Suppressor macrophage treated with lipopolysaccharide for 1 hour (primary cell): Measurements from ENCODE around the gene UNC5C.

Experiments
- DNase-seq, 3 donors: peaks; one replicate each; pipeline ENCODE4 v3.0.0-alpha.2; 2020 to 2022

The UNC5C gene

DNA sequence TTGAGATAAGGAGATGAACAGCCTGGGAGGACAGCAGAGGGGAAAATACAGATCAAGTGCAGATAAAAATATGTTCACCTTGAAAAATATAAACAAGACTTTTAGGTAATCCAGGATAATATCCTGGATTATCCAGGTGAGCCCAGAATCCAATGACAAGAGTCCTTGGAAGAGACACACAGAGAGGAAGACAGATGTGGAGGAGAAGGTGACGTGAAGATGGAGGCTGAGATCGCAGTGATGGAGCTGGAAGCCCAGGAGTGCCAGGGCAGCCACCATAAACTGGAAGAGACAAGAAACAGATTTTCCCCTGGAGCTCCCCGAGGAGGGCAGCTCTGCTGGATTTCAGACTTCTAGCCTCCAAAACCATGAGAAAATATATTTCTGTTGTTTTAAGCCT, 230.7 kb downstream of the UNC5C start:
- DNase-seq, result no peak

DNA sequence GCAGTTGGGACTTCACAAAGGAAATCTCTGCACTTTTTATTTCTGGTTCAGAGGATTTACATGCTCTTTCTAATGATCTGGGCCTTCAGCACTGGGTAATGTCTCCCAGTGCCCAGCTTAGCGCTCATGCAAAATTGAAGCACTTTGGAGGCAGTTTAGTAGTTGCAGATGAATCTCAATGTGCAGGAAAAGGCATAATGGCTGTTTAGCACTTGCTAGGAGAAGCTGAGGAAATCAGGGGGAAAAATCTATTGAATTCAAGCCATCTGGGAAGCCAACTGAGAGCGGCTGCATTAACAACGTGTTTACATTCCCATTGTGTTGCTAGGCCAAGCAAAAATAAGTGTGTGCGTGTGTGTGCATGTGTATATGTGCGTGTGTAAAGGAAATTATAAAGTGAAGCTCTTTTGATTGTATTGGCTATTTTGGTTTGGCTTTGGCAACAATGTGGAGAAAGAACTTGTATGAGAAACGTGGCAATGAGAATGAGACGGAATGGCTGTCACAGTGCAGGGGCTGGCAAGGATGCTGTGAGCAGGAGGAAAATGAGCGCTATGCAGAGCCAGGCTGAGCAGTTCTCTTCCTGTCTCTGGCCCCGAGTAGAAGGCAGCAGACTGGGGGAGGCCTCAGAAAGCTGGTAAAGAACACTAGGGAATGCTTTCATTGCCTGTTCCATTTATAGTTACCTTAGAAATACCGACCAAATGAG, 231.5 kb downstream of the UNC5C start:
- DNase-seq, result no peak

DNA sequence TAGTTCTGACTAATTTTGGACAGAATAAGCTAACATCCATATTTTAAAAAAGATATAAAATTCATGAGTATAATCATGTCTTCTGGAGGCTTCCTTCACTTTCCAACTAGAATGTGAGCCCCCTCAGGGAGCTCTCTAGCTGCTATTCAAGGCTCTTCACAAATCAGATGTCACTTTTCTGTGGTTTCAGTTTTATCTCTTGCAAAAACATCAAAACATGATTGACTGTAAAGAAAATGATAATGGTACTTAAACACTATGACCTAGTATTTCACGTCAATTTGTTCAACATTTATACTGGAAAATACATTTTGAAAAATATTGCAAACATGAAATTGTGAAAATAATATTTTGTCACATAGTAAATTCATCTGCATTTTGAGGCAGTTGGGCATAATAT, 234.2 kb downstream of the UNC5C start:
- no peak for DNase-seq

DNA sequence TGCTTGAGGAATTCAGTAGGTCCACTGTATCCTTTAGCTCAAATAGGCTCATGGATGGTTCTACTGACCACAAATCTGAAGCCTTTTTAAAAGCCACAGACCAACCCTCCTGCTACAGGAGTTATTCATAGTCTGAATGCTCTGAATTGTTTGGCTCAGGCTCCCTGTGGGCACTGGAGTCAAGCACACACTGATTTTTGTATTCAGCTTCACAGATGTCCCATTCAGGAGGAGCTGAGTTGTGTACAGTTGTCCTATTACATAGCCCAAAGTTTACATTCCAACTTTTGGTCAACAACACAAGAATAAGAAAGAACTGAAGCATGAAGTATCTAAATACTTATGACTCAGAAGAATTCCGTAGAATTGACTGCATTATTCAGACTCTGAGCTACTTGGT, 243.9 kb downstream of the UNC5C start:
- no peak for DNase-seq

DNA sequence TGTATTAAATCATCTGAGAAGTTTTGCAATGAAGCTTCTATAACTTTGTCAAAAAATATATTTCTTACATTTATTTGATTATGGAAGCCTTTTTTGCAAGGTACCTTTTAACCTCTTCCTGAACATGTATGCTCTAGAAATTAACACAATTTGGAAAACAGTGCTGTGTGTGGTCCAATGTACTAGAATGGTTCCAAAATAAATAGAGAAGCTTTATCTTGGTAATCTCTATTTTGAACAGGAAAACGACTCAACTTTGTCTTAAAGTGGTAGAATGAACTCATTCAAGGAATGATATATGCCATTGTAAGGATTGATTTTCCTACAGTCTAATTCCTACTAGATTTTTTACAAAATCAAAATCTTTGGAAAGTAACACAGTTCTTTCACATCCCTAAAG, 248.5 kb downstream of the UNC5C start:
- no peak for DNase-seq

DNA sequence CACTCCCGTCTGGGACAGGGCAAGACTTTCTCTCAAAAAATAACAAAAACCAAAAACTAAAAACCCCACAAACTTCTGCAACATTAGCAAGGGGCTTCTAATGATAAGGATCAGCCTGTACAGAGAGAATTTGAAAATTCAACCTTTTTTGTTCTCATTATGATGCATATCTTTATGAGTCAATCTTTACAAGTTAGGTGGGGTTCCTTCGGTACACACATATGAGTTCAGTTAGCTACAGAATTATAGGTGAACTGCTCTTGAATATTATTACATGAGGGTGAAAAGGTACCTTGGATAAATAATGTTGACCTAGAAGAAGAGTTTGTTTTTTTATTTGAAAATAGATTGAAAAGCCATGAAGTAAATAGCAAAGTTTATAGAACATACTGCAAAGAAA, 252.7 kb downstream of the UNC5C start:
- DNase-seq, result no peak

DNA sequence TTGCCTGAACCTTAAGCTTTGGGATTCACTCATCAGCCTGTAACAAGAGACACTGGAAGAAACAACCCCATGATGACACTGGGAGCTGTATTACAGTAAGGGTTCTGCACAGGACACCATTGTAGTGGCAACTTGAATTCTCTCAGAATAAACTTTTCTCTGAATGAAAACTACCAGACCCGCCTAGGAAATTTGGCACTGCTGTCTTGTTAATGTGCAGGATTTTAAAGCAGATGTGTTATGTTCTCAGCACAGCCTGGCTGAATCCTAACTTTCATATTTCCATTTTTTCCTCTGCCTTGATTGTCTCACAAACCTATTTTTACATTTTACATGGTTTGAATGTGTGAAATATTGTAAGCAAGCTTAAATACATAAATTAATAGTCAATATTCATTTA, 253.6 kb downstream of the UNC5C start:
- DNase-seq, result no peak

DNA sequence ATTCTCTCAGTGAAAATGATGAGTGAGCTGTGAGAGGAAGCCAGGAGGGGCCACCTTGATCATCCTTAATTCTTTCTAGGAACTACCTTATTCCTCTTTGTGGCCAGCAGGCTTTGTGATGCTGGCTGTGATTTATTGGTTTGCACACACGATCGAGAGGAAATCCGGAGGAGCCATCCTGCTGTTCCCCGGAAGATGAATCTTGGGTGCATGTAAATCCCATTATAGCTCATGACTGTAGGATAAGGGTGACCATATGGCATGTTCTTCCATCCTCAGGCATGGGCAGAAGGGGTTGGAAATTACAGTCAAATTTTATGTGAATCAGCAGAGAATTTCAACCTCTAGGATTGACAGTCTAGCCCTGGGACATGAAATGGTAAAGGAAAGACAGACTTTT, 254.5 kb downstream of the UNC5C start:
- no peak for DNase-seq

DNA sequence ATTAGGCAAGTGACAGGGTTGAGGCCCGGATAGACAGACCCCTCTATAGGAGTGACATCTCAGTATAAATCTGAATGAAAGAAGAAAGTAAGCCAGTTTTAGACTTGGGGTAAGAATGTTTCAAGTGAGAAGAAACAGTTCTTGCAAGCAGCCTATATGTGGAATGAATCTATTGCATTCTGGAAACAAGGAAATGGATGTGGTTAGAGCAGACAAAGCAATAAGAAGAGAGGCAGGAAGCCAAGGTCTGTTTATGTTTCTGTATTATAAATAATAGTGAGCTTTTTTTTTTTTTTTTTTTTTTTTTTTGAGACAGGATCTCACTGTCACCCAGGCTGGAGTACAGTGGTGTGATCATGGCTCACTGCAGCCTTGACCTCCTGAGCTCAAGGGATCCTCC, 255.8 kb downstream of the UNC5C start:
- DNase-seq, result no peak

DNA sequence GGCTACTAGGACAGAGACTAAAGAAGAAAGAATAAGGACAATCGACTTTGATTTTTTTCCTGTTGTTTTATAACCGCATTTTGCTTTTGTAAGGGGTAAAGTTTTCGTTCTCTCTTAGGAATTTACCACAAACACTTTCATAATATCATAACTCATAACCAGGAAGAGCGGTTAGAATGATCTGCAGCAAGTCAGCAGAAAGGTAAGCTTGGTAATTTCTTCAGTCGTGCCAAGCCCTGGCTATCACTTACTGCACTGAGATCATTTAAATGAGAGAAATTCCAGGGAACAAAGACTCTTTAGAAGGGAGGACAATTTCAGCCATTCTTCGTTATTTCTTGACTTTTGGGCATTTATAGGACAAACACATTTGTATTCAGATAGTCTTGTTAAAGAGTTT, 258.1 kb downstream of the UNC5C start:
- DNase-seq, result peak; percentile 6 to 46 (median 36)

DNA sequence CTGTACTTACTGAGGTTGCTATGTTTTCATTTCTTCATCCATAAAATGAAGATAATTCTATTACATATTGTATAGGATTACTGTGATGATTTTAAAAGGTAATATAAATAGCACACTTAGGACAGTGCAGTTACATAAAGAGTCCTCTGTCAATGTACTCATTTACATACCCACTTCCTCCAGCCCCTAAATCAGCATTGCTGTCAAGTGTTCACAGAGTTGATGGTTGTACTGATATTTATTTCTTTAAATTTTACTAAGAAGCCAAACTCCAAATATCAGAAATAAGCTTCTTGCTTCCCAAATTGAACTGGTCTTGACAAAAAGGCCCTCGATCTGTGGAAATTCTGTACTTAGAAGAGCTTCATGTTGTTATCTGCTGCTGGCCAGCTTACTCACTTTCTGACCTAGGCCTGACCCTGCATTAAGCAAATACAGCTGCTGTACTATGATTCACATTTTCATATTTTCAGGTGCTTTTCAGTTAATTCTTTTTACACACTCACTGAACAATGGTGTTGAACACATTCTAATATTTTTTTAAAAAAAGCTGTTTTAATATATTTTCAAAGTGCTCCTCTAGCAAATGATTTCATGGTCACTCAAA, 259.6 kb downstream of the UNC5C start:
- DNase-seq, result peak; percentile 19 to 52 (median 31)

DNA sequence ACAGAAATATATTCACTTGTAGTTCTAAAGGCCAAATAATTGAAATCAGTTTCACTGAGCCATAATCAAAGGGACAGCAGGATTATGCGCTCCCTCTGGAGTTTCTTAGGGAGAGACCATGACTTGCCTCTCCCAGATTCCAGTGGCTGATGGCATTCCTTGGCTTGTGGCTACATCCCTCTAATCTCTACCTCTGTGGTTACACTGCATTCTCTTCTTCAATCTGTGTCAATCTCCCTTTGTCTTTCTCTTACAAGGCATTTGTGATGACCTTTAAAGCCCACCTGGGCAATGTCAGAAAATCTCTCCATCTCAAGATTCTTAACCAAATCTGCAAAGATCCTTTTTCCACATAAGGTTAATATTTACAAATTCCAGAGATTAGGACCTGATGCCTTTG, 260.2 kb downstream of the UNC5C start:
- no peak for DNase-seq

DNA sequence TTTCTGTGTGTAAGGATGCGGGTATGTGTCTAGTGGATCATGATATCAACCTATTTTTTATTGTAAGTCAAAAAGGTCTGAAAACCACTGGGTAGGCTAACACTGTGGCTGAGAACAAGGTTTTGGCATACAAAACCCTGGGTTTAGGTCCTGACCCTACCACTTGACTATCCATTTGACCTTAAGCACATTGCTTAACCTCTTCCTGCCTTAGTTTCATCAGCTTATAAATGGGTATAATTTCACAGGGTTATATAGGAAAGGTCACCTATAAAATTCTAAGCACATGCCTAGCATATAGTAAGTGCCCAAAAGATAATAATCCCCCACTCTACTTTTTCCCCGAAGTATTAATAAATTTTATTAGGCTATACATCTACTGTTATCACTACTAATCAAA, 263.0 kb downstream of the UNC5C start:
- DNase-seq, result no peak

DNA sequence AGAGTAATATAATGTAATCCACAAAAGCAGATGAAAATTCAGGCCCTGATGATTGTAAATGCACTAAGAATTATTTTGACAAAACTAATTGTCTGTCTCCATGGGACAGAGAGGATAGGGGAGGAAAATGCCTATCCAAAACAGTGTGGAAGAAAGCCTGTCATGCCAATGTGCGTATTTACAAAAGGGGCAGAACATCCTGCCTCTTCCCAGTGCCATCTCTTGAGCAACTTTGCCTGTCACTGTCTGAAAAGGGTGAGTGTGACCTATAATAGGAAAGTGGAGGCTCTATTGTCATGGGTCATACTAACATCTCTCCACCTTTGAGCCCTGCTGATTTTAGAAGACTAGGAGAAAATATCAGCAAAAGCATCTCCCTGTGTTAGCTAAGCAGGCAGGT, 264.1 kb downstream of the UNC5C start:
- DNase-seq, result no peak

DNA sequence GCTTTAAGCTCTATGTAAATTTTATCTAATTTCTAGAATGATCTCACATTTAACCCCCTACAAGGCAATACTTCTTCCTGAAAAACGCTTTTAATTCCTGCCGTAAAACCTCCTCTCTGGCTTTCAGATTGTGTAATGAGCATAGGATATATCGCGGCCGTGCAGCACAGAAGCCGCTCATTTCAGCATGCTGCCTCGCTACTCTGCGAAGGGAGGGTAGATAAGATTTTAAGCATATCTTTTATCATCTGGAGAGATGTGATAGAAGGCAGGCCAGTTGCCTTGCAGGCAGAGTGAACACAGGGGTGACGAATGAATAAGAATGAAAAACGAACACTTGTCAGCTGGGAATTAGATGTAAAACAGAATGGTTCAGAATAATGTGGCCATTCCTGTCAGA, 265.5 kb downstream of the UNC5C start:
- DNase-seq, result no peak

DNA sequence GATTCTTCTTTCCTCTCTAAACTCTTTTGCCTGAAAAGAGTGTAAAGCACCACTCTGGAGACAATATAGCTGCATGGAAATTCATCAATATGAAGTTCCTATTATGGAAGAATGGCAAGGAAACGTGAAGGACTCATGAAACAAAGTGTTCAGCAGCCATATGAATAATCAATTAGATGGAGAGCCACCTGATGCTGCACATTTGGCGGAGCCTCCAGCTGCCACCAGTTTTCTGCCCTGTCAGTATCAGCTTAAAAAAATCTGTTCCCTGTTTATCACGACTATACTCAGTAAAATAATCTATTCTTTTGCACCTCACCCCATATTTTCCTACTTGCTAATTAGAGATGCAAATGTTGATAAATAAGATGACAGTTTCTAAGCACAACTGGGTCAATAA, 276.0 kb downstream of the UNC5C start:
- DNase-seq, result no peak

DNA sequence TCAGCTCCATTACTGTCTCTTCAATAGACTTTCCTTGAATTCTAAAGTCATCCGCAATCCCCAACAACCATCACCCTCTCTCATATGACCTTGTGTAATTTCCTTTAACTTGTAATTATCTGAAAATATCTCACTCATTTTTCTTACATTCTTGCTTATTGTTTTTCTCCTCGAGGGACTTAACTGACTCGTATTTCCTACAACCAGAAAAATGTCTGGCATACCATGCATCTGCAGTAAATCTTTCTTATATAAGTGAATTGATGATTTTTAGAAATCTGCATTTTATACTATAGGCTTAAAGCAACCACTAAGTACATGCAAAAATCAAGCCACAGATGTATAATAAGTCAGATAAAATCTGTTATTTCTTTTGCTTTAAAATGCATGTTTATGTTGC, 276.7 kb downstream of the UNC5C start:
- no peak for DNase-seq

DNA sequence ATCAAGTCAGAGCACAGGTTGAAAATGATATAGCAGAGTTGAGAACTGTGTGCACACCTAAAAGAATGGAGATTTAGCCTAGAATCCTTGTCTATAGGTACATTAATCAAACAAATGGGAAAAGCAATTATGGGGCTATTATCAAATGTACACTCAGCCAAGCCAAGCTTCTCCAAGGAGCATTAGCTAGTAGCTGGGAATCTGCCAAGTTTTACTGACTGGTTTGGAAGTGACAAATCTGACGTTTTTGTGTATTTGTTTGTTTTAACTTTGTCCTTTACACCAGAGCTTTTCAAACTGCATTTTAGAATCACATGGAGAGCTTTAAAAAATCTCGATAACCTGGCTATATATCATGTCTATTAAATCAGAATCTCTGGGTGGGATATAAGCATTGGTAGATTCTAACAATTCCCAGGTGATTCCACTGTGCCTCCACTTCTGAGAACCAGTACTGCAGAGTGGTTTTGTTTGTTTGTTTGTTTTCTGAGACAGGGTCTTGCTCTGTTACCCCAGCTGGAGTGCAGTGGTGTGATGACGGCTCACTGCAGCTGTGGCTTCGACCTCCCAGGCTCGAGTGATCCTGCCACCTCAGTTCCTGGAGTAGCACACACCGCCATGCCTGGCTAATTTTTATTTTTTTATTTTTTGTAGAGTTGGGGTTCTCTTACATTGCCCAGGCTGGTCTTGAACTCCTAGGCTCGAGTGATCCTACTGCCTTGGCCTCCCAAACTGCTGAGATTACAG, 279.8 kb downstream of the UNC5C start:
- DNase-seq, result no peak

DNA sequence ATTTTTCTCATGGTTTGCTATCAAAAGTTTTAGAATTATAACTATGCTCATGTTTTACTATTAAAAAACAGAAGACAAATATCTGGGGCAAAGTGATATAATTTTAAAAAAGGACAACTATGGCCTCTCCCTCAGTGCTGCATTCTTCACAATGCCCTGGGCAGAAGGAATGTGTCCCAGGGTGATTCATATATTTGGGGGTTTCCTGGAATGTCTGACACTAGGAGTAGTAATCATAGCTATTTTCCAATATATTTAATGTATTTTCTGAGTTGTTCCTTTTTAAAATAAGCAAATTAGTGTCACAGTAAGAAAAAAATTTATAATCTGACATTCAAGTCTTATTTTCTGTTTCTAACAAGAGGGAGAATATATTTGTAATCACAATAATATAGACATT, 281.7 kb downstream of the UNC5C start:
- DNase-seq, result peak; percentile 5 to 23 (median 14)

DNA sequence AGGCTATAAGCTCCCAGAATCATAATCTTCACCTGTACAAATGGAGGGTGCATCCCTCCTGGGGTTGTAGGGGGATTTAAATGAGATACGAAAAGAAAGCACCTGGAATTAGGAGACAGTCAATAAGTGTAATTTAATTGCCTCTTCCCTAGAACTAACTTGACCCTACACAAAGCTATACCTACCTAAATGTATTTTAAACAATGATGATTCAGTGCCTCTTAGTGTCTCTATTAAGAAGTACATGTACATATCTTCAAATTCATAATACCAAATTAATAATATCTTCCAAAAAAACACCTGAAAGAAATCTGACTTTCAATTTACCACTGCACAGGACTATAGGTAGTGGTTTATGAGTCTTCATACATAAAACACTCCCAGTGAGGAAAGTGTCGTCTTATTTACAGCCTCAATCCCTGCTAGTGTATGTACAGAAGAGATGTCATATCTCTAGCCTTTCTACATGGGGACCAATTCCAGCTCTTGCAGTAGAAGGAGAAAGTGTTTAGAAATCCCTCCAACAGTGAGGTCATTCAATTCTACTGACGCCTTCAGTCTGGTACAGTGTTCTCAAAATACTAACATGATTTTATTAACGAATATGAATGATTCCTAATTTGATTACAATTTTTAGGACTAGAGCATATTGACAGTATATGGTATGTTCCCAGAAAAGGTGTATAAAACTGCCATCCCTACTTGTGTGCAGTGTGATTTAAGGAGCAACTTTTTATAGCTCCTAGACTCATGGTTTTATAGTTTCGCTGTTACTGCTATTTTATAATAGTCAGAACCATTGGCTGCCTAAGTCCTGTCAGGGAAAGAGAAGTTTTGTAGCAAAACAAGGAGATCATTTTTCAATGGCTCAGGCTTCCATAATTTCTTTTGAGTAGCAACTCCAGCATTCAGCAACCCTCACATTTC, 282.7 kb downstream of the UNC5C start:
- DNase-seq, result no peak

DNA sequence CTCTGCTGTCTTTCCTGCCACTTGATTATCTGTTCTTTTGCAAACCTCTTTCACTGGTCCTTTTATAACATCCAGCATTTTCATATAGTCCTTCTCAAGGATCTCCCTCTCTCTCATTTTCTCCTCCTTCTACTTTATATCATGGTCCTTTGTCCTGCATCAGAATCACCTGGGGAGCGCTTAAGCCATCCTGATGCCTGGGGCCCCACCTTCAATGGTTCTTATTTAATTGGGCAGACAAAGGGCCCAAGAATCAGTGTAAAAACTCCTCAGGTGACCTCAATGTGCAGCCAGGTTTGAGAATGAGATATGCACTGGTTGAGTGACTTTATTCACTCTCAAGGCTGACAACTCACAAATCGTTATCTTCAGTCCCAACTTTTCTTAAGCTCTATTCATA, 283.9 kb downstream of the UNC5C start:
- no peak for DNase-seq

DNA sequence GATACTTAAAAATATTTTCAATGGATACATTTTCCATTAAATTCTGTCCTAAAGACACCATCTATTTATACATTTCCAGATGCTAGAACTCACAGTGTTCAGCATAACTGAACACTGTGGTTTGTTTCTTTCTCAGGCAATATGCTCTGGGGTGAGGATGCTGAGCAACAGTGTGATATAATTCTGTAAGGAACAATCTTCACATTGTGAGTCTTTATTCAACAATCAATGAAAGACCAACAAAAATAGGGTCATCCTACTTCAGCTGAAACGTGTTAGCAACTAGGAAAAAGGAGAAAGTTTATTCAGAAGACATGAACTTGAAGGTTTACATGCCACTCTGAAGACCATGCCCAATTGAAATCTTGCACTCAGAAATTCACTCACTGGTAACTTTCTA, 284.8 kb downstream of the UNC5C start:
- DNase-seq, result no peak

DNA sequence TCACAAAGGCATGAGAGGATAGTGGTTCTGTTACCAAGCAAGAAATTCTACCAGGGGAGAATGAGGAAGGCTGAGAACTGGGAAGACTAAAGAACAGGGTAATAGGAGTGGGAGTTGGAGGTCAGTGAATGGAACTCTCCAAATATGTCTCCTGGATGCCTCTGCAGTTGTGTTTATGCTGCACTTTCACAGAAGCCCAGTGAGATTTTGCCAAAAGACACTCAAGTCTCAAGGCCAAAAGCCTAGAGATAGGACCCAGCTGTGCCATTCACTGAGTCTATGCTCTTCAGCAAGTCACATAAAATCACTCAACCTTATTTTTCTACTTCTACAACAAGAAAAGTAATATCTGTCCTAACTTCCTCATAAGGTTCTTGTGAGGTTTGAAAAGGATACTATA, 285.4 kb downstream of the UNC5C start:
- no peak for DNase-seq
